HG03196 (cell line): ENCODE measurements around the gene SERGEF.

Experiments used
- ATAC-seq: cut with Tn5 transposase; IDR thresholded peaks from one replicate; pipeline ENCODE4 v1.9.1; 2021; ENCODE audit not compliant: unreplicated experiment

SERGEF gene

DNA sequence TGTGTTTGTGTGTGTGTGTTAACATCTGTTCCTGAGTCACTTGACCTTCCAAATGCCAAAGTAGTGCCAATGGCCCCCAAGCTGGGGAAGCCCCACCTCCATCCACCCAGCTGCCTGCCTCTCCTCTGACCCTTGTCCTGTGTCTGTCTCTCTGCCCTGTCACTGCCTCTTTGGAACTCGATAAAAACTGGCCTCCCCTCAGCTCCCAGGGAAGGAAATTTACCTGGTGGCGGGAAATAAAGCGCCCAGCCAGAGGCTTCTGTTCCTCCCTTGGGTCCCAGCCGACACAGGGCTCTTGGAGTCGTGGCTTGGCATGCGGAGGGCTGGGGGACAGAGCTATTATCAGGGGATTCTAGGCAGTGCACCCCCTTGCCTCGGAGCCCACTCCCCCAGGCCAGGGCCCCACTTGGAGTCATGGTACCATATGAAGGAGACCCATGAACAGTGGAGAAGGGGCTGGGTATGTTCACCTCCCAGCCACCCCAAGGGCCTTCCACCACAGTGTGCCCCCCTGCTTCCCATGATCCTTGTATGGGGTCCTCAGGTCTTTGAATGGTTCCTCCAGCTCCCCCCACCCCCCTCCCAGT, 272.1 kb downstream of the SERGEF start:
- ATAC-seq: no peak

- no peak for ATAC-seq
These were observed 272.9 kb downstream of the SERGEF start for GRCh38 chr11:17739945-17740338.

- no peak for ATAC-seq
These were observed 274.5 kb downstream of the SERGEF start for GRCh38 chr11:17738151-17738973.
